ENCODE measurements around the gene ATG10.

DNA sequence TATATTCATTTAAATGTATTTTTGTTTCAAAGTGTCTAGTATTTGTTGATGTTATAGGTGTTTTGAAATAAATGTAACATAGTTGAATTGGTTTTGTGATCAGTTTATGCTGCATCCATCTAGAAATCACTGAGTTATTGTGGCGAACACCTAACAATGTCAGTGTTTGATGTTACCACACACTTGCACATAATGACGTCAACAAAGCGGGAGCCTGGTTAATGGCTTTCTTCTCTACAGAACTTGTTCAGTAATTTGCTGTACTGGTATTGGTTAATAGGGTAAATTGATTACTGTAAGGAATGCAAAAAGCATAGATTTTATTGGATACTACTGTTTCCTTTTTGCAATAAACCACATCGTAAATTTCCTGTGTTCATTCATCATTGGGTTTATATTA, 133.0 kb downstream of the ATG10 start:
- TF ChIP-seq POLR2AphosphoS5 (IDR thresholded peaks at IDR 0.05; ENCODE audit: low read depth, low read length) (no peak), PHF8 (conservative IDR thresholded peaks at IDR 0.05; ENCODE audit: low read depth, low read length) (no peak), CREB1 (IDR thresholded peaks at IDR 0.05) (no peak), EZH2 (IDR thresholded peaks at IDR 0.05; ENCODE audit: low read depth, low read length, severe bottlenecking) (no peak), TAF1 (IDR thresholded peaks at IDR 0.05; ENCODE audit: low read depth, low read length) (no peak), HDAC2 (IDR thresholded peaks at IDR 0.05; ENCODE audit: borderline replicate concordance in 1 of 2, low read depth in 2 of 2, low read length in 2 of 2) (no peak), POLR2A (IDR thresholded peaks at IDR 0.05; ENCODE audit: control extremely low read depth in 1 of 2, low read depth in 2 of 2, low read length in 2 of 2) (no peak), EGR1 (IDR thresholded peaks at IDR 0.05; ENCODE audit: borderline replicate concordance, low read depth, low read length) (no peak), EP300 (IDR thresholded peaks at IDR 0.05; ENCODE audit: borderline replicate concordance in 1 of 2, low read depth in 2 of 2, low read length in 2 of 2) (no peak), MAX (IDR thresholded peaks at IDR 0.05) (no peak)
- TF ChIP-seq, protein P1, sequence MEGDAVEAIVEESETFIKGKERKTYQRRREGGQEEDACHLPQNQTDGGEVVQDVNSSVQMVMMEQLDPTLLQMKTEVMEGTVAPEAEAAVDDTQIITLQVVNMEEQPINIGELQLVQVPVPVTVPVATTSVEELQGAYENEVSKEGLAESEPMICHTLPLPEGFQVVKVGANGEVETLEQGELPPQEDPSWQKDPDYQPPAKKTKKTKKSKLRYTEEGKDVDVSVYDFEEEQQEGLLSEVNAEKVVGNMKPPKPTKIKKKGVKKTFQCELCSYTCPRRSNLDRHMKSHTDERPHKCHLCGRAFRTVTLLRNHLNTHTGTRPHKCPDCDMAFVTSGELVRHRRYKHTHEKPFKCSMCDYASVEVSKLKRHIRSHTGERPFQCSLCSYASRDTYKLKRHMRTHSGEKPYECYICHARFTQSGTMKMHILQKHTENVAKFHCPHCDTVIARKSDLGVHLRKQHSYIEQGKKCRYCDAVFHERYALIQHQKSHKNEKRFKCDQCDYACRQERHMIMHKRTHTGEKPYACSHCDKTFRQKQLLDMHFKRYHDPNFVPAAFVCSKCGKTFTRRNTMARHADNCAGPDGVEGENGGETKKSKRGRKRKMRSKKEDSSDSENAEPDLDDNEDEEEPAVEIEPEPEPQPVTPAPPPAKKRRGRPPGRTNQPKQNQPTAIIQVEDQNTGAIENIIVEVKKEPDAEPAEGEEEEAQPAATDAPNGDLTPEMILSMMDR (IDR thresholded peaks at IDR 0.05; ENCODE audit: control extremely low read depth in 1 of 3, insufficient read depth in 1 of 3, low read depth in 1 of 3, low read length in 3 of 3), result no peak
- TF ChIP-seq, protein P2, sequence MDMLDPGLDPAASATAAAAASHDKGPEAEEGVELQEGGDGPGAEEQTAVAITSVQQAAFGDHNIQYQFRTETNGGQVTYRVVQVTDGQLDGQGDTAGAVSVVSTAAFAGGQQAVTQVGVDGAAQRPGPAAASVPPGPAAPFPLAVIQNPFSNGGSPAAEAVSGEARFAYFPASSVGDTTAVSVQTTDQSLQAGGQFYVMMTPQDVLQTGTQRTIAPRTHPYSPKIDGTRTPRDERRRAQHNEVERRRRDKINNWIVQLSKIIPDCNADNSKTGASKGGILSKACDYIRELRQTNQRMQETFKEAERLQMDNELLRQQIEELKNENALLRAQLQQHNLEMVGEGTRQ (IDR thresholded peaks at IDR 0.05; ENCODE audit: low read length), result no peak

Measured in H1 (cell line).